GM12878 (cell line): ENCODE data around the gene CDC42EP1. TPM values are rescaled to one million over a fixed set of nuclear protein-coding genes. Genes with fewer than 3 reads are reported as not detected.
"Not testable (repeated sequence)": the region's sequence is repeated elsewhere in the genome, so short reads cannot be mapped to it uniquely, and the experiment has no call there.

Experiments used
- ATAC-seq: fragments of 200-7000 bp; cut with Tn5 transposase; 3 replicates; pipeline ENCODE4 v1.9.1; 2020; ENCODE audit warnings: mild to moderate bottlenecking, moderate library complexity
- BruUV-seq: library from RNA; stranded (reverse); fragments of 400-500 nt; replicated peaks from 2 replicates; lab custom pipeline; 2021; lab: Mats Ljungman, UMichigan
- CTCF ChIA-PET: fragments of 300-600 bp; sonication (Branson Sonifier 250); formaldehyde crosslinking; extraction: SDS; loops from one replicate; lab custom pipeline; 2021; ENCODE audit warnings: inconsistent platforms; lab: Yijun Ruan, JAX
- POLR2A ChIA-PET: fragments of 350-600 bp; formaldehyde crosslinking; extraction: SDS; loops from one replicate; lab custom pipeline; 2021; ENCODE audit warnings: inconsistent platforms; lab: Charles Lee
- RAD21 ChIA-PET: fragments of 300-600 bp; sonication (Branson Sonifier 250); formaldehyde crosslinking; loops from one replicate; lab custom pipeline; 2023; ENCODE audit warnings: antibody characterized with exemption; ENCODE audit not compliant: unreplicated experiment; lab: Charles Lee
- SMC1A ChIA-PET: fragments of 300-600 bp; sonication (Branson Sonifier 250); formaldehyde crosslinking; loops from one replicate; lab custom pipeline; 2023; ENCODE audit not compliant: unreplicated experiment, uncharacterized antibody; lab: Charles Lee
- DNase-seq: peaks from one replicate; pipeline ENCODE4 v3.0.0-alpha.2; 2011; ENCODE audit warnings: low read depth, low spot score
- FAIRE-seq: peaks from 3 replicates; lab custom pipeline; 2011; peaks lifted over from hg19 to GRCh38; lab: Jason Lieb, UNC
- H2AFZ ChIP-seq: 2 replicates; pipeline ENCODE4 v1.6.0; 2011; ENCODE audit warnings: low read depth, low read length, control low read depth; ENCODE audit not compliant: control insufficient read depth
- H3K27ac ChIP-seq: 2 replicates; pipeline ENCODE4 v1.5.1; 2011; ENCODE audit warnings: control low read depth; ENCODE audit not compliant: control insufficient read depth, insufficient read depth
- H3K27me3 ChIP-seq, 2 experiments: replicated peaks in 1 of 2; 2 replicates each; pipeline versions ENCODE4 v1.6.0 to v1.6.1; 2011; ENCODE audit warnings: low read length in 1 of 2; ENCODE audit not compliant: control insufficient read depth in 2 of 2, insufficient read depth in 2 of 2
- H3K36me3 ChIP-seq, 2 experiments: 2 replicates each; pipeline ENCODE4 v1.5.1; 2011; ENCODE audit warnings: low read length in 1 of 2; ENCODE audit not compliant: control insufficient read depth in 2 of 2, insufficient read depth in 2 of 2
- H3K4me1 ChIP-seq: 2 replicates; pipeline ENCODE4 v1.6.1; 2011; ENCODE audit warnings: mild to moderate bottlenecking, low read length, moderate library complexity, mixed read lengths; ENCODE audit not compliant: control insufficient read depth, insufficient read depth
- H3K4me2 ChIP-seq: 2 replicates; pipeline ENCODE4 v1.6.0; 2011; ENCODE audit warnings: control low read depth; ENCODE audit not compliant: control insufficient read depth, insufficient read depth
- H3K4me3 ChIP-seq: fragments of 200-600 bp; sonication (generic); 2 replicates; pipeline ENCODE4 v1.5.1; 2016
- H3K79me2 ChIP-seq: 2 replicates; pipeline ENCODE4 v1.6.0; 2011; ENCODE audit warnings: low read length; ENCODE audit not compliant: control insufficient read depth, insufficient read depth
- H3K9ac ChIP-seq: 2 replicates; pipeline ENCODE4 v1.8.0; 2011; ENCODE audit warnings: low read length, control low read depth, mixed read lengths; ENCODE audit not compliant: control insufficient read depth, insufficient read depth
- H3K9me3 ChIP-seq: replicated peaks from 3 replicates; pipeline ENCODE4 v1.5.1; 2011; ENCODE audit warnings: mild to moderate bottlenecking, low read length; ENCODE audit not compliant: control insufficient read depth, insufficient read depth
- H4K20me1 ChIP-seq: 2 replicates; pipeline ENCODE4 v1.6.0; 2011; ENCODE audit not compliant: control insufficient read depth, insufficient read depth
- BHLHE40 ChIP-seq, 2 experiments: fragments of 450-650 bp in 1 of 2; IDR thresholded peaks; 2 replicates each; pipeline ENCODE4 v1.6.1; 2011 to 2017; ENCODE audit warnings: low read depth in 2 of 2, borderline replicate concordance in 1 of 2, improper control_type of control experiment in 1 of 2, low read length in 1 of 2, mild to moderate bottlenecking in 1 of 2
- FOXM1 ChIP-seq: IDR thresholded peaks from 2 replicates; pipeline ENCODE4 v1.6.1; 2012; ENCODE audit warnings: low read depth, mild to moderate bottlenecking, inconsistent platforms, low read length, moderate library complexity
- NFYA ChIP-seq: IDR thresholded peaks from 2 replicates; pipeline ENCODE4 v1.6.1; 2011; ENCODE audit warnings: low read depth, mild to moderate bottlenecking, low read length, improper control_type of control experiment, borderline replicate concordance
- NR2F1 ChIP-seq: fragments of 450-650 bp; conservative IDR thresholded peaks from 2 replicates; pipeline ENCODE4 v1.6.1; 2017; ENCODE audit warnings: mild to moderate bottlenecking
- SMAD1 ChIP-seq: fragments of 450-650 bp; IDR thresholded peaks from 2 replicates; pipeline ENCODE4 v1.6.1; 2018; ENCODE audit warnings: mild to moderate bottlenecking, low read depth; ENCODE audit not compliant: partially characterized antibody
- SPI1 ChIP-seq: IDR thresholded peaks from 2 replicates; pipeline ENCODE4 v1.6.1; 2011; ENCODE audit warnings: low read depth, mild to moderate bottlenecking, low read length, moderate library complexity, borderline replicate concordance; ENCODE audit not compliant: insufficient read depth
- STAT3 ChIP-seq: IDR thresholded peaks from 2 replicates; pipeline ENCODE4 v1.6.1; 2011; ENCODE audit warnings: low read depth, low read length, improper control_type of control experiment
- SUZ12 ChIP-seq: fragments of 200-600 bp; sonication (generic); IDR thresholded peaks from one replicate; pipeline ENCODE4 v1.6.1; 2018; ENCODE audit warnings: antibody characterized with exemption, mild to moderate bottlenecking; ENCODE audit not compliant: unreplicated experiment
- WGBS: methylation state at CpG from one replicate; pipeline ENCODE4 v1.1.6; 2016; ENCODE audit warnings: low lambda C conversion rate; ENCODE audit not compliant: insufficient replicate concordance, insufficient coverage; ENCODE audit errors: missing lambda C conversion rate; 5-methylcytosine and 5-hydroxymethylcytosine counted together
- in situ Hi-C: fragments of 300-500 bp; cut with MboI; formaldehyde crosslinking; loops from 9 replicates; pipeline ENCODE4 v1.14.3; 2018; ENCODE audit warnings: mixed read lengths
- intact Hi-C: fragments of 100-400 bp; cut with micrococcal nuclease; formaldehyde crosslinking; loops from one replicate; pipeline ENCODE4 v1.14.2; 2022; ENCODE audit not compliant: unreplicated experiment
- polyA plus RNA-seq, 11 experiments: library from polyadenylated mRNA; depleted of rRNA in 4 of 11; unstranded in 6 of 11; stranded (reverse) in 5 of 11; fragments of >200 nt; fragmentation: Nextera tagmentation in 4 of 11; fragmentation: Illumina TruSeq in 1 of 11; extraction: Ambion mirVana in 4 of 11; extraction: Trizol in 1 of 11; gene quantifications; 1 replicate in 1 of 11; 2 replicates in 10 of 11; pipeline versions ENCODE4 v1.2.1 to v1.2.3, GENCODE V29; 2011 to 2016; ENCODE audit warnings: inconsistent platforms in 2 of 11, missing spikeins in 2 of 11, low read depth in 1 of 11
- total RNA-seq, 4 experiments: library from RNA; depleted of rRNA in 3 of 4; stranded (reverse); fragments of >200 nt in 3 of 4; fragmentation: Illumina TruSeq in 1 of 4; extraction: Trizol in 1 of 4; gene quantifications; 2 replicates each; pipeline versions ENCODE4 v1.2.1 to v1.2.3, GENCODE V29; 2013 to 2021

The CDC42EP1 gene
- total and polyA plus RNA-seq, 10 of the 15 experiments (the other 5 are each of a cell fraction or from before 2014, with no cell fraction given): 0.04 to 0.33 (median 0.09) TPM; not detected in 7

DNA sequence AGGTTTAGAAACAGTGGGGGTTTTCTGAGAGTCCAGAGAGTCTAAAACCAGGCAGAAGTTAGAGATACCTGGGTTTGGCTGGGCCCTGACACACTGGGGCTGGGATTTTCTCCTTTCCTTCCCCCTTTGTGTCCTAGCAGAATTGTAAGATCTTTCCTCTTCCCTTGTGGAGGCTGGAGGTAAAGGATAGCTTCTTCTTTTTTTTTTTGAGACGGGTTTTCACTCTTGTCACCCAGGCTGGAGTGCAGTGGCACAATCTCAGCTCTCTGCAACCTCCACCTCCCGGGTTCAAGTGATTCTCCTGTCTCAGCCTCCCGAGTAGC is 49.8 kb downstream of the CDC42EP1 start:
- ChIA-PET RAD21 (interaction anchor here (1.5 to 5.4 kb wide), 8 partner anchors 8 to 73 kb away, joined by 3 to 61 read pairs (median 32); partner anchors contain the start of genes PDXP and SH3BP1), CTCF (interaction anchor here (1.1 to 11.8 kb wide), 9 partner anchors 8 to 70 kb away, joined by 3 to 178 read pairs (median 11); partner anchors contain the start of genes LGALS1, NOL12, PDXP and SH3BP1), POLR2A (interaction anchor here (0.6 to 4.7 kb wide), 10 partner anchors 8 to 234 kb away, joined by 3 to 67 read pairs (median 15); partner anchors contain the start of genes ANKRD54, LGALS1, PDXP and SH3BP1), SMC1A (interaction anchor here (0.8 to 5.5 kb wide), 8 partner anchors 16 to 65 kb away, joined by 3 to 27 read pairs (median 12); partner anchors contain the start of genes LGALS1 and PDXP)
- H2AFZ ChIP-seq, FAIRE-seq, BruUV-seq, DNase-seq, H3K9me3 ChIP-seq, ATAC-seq, H3K27me3 ChIP-seq, H3K36me3 ChIP-seq, in situ Hi-C loops, intact Hi-C loops, H4K20me1 ChIP-seq: not testable (repeated sequence)
- Histone ChIP-seq H3K79me2 (peaks cover 33% of the 10 kb centered on the region), H3K4me1 (peaks cover 15% of the 10 kb centered on the region), H3K9ac (peak overlapping the region; percentile 87), H3K4me2 (peak overlapping the region; percentile 67), H3K4me3 (peak overlapping the region; percentile 97), H3K27ac (peak overlapping the region; percentile 87)
- 93% methylated on average over 2 of the region's 3 CpGs for WGBS

DNA sequence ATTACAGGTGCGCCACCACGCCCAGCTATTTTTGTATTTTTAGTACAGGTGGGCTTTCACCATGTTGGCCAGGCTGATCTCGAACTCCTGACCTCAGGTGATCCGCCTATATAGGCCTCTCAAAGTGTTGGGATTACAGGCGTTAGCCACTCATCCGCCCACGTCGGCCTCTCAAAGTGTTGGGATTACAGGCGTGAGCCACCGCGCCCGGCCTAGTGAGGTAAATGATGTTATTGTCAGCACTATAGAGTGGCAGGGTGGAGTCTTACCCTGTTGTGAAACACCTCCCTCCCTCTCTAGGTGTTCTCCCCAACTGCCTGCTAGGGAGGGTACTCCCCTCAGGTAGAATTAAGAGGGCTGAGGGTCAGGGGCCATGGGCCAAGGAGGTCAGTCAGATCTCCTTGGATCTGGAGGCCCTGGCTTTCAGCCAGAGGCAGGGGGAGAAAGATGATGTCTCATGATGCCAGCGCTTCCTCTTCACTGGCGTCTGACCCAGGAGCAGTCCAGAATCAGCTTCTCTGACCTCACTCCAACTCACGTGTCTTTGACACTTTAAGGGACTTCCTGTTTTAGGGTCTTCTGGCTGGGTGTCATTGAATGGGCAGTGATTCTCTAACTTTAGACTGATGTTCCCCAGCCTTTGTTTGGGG is 50.3 kb downstream of the CDC42EP1 start:
- ChIA-PET SMC1A (interaction anchor here (0.8 to 5.5 kb wide), 6 partner anchors 15 to 65 kb away, joined by 3 to 27 read pairs (median 11); partner anchors contain the start of genes LGALS1 and PDXP), CTCF (interaction anchor here (1.1 to 11.8 kb wide), 7 partner anchors 9 to 70 kb away, joined by 3 to 178 read pairs (median 125); partner anchors contain the start of genes LGALS1, NOL12, PDXP and SH3BP1), RAD21 (interaction anchor here (1.5 to 5.4 kb wide), 4 partner anchors 18 to 49 kb away, joined by 3 to 61 read pairs (median 44); partner anchors contain the start of genes PDXP and SH3BP1), POLR2A (interaction anchor here (0.6 to 4.7 kb wide), 6 partner anchors 15 to 233 kb away, joined by 3 to 67 read pairs (median 29); partner anchors contain the start of genes ANKRD54, LGALS1 and SH3BP1)
- TF ChIP-seq FOXM1 (no peak), STAT3 (no peak), SMAD1 (no peak), NR2F1 (0 out of 2 replicates have a peak, but pooled peaks have one; percentile 13), SPI1 (peak; percentile 65; the same call in 1 of the 2 replicates), SUZ12 (no peak), BHLHE40 (IDR thresholded peaks at IDR 0.05; ENCODE audit: borderline replicate concordance in 1 of 2, low read depth in 2 of 2, low read length in 1 of 2) (peak in 1 of 2 experiments; percentile 45; a peak in 2 of 4 replicates), NFYA (no peak)
- Histone ChIP-seq H2AFZ (no peak overlapping the region), H3K79me2 (peaks cover 33% of the 10 kb centered on the region), H3K4me2 (peak overlapping the region; percentile 67), H3K27me3 (no peaks in the 10 kb centered on the region), H3K27ac (peak overlapping the region; percentile 25), H3K36me3 (peaks cover 0 to 6% of the 10 kb centered on the region in 2 experiments; a peak in 2 of 4 replicates), H3K9me3 (no peaks in the 10 kb centered on the region), H4K20me1 (no peaks in the 10 kb centered on the region), H3K4me1 (peaks cover 14% of the 10 kb centered on the region), H3K9ac (peak overlapping the region; percentile 87), H3K4me3 (peak overlapping the region; percentile 97)
- intact Hi-C loops (no loop called here), in situ Hi-C loops (no loop called here)
- ATAC-seq (no peak), DNase-seq (no peak), FAIRE-seq (no peak)
- WGBS: 89% methylated on average over 14 of the region's 15 CpGs
- BruUV-seq: no TSS peak
